ENCODE results near the gene IHH. TPM values are rescaled to one million over a fixed set of nuclear protein-coding genes. Genes with fewer than 3 reads are reported as not detected.

Gene IHH
- under 0.01 and 0.09 TPM in 2 replicates for total RNA-seq

DNA sequence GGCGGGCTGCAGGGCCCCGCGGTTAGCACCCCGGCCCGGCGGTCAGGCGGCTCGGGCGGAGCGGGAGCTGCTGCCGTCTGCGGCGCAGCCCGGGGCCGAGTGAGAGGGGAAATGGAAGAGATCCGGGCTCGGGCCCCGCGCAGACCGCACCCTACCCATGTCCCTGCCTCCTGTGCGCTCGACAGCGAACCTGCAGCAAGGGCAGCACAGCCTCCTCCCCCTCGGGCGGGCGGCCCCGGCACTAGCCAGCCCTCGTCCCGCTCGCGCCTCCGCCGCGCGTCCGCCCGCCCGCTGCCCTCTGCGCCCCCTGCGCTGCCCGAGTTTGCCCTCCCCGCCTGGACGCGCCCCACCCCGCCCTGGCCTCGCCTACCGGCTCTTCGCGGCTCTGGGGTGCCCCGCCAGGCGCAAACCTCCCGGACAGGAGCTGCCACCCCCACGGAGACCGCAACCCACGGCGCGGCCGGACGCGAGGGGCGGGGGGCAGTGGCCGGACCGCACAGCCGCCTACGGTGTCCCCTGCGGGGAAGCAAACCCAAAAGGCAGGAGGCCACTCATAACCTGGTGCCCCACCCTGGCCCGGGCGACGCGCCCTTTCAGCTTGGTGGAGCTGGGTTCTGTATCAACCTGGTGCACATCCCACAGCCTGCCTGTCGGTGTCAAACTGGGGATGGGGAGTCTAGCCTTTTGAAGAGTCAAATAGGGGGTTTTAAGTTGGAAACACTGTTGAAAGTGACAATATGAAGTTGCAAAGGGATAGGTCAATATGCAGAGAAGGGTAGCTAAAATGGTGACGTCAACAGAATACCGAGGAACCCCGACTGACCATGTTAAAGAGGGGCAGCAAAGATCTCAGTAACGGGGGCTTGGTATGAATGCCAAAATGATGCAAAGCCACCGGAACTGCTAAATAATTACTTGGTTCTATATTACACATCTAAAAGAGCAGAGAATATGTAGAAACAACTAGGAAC lies at the start of gene IHH:
IHH (minus strand) TSS at position 101 of the 971 bp plus-strand sequence. CDS start 454 bp downstream, outside the sequence.

DNA sequence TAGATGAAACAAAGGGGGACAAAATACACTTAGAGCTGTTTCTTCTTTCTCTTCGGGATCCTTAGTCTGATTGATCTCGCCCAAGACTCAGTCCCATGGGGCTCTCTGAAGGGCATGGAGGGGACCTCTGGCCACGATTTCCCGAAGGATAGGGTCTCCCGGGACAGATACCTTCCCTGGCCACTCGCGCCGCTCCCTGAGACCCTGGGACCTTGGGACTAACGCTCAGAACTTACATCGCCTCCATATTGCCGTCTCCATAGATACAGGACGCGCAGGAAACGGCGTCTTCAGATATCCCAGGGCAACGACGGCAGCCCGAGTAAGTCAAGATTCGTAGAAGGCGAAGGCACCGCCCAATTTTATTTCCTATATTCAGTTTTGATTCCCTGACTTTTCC lies 19.5 kb downstream of the IHH start, which contains the start of gene CFAP65:
CFAP65 (minus strand) TSS at position 265 of the 400 bp plus-strand sequence. CDS start 2,468 bp downstream, outside the sequence.

Other genes with a start within 250 kb of the IHH start
- not detected in 2 replicates for gene PRKAG3, start 229.1 kb downstream of the IHH start, total RNA-seq
- not detected in 2 replicates for gene WNT6, start 201.1 kb downstream of the IHH start, total RNA-seq
- not detected in 2 replicates for gene WNT10A, start 180.1 kb downstream of the IHH start, total RNA-seq
- gene CDK5R2, start 101.3 kb downstream of the IHH start, total RNA-seq: not detected in 2 replicates
- not detected in 2 replicates for gene FEV, start 75.7 kb downstream of the IHH start, total RNA-seq
- gene CRYBA2, start 67.5 kb downstream of the IHH start, total RNA-seq: not detected in 2 replicates
- under 0.01 TPM in 1 of 2 replicates, not detected in the other for gene CFAP65, start 19.4 kb downstream of the IHH start, total RNA-seq
- 12.1 and 13.6 TPM in 2 replicates for gene NHEJ1, start 99.9 kb upstream of the IHH start, total RNA-seq
- 1.1 and 3.5 TPM in 2 replicates for gene SLC23A3, start 109.1 kb upstream of the IHH start, total RNA-seq
- gene CNPPD1, start 116.0 kb upstream of the IHH start, total RNA-seq: 16.4 and 17.3 TPM in 2 replicates
- gene RETREG2, start 117.4 kb upstream of the IHH start, total RNA-seq: 42.9 and 53.6 TPM in 2 replicates
- gene ZFAND2B, start 145.9 kb upstream of the IHH start, total RNA-seq: 21.1 and 22.1 TPM in 2 replicates
- gene ABCB6, start 158.0 kb upstream of the IHH start, total RNA-seq: 29.8 and 51.1 TPM in 2 replicates
- gene ATG9A, start 168.7 kb upstream of the IHH start, total RNA-seq: 31.8 and 48.4 TPM in 2 replicates
- gene ANKZF1, start 168.9 kb upstream of the IHH start, total RNA-seq: 16.5 and 34.8 TPM in 2 replicates
- gene GLB1L, start 184.5 kb upstream of the IHH start, total RNA-seq: 3.3 and 4.0 TPM in 2 replicates
- gene STK16, start 184.6 kb upstream of the IHH start, total RNA-seq: 18.7 and 22.0 TPM in 2 replicates
- not detected in 2 replicates for gene TUBA4B, start 192.3 kb upstream of the IHH start, total RNA-seq
- 5.1 and 5.2 TPM in 2 replicates for gene TUBA4A, start 193.0 kb upstream of the IHH start, total RNA-seq
- 17.4 and 25.6 TPM in 2 replicates for gene DNAJB2, start 218.4 kb upstream of the IHH start, total RNA-seq
- not detected in 2 replicates for gene PTPRN, start 248.5 kb upstream of the IHH start, total RNA-seq

Data from endothelial cell of coronary artery (primary cell).